K562 (cell line): ENCODE measurements around the gene MIEF1. TPM values are rescaled to one million over a fixed set of nuclear protein-coding genes. Genes with fewer than 3 reads are reported as not detected.

Source experiments
- CHAMP1 ChIP-seq: fragments of 450-650 bp; IDR thresholded peaks from 2 replicates; pipeline ENCODE4 v1.6.1; 2016; ENCODE audit warnings: mild to moderate bottlenecking
- DDX20 ChIP-seq: fragments of 450-650 bp; IDR thresholded peaks from 2 replicates; pipeline ENCODE4 v1.6.1; 2016; ENCODE audit warnings: missing genetic modification characterization, low read depth, mild to moderate bottlenecking, missing compliant biosample characterization, moderate library complexity
- ETS1 ChIP-seq: conservative IDR thresholded peaks from 2 replicates; pipeline ENCODE4 v1.6.1; 2011; ENCODE audit warnings: low read depth, mild to moderate bottlenecking, low read length; ENCODE audit not compliant: control insufficient read depth
- MTA3 ChIP-seq: fragments of 450-650 bp; formaldehyde crosslinking; IDR thresholded peaks from 2 replicates; pipeline ENCODE4 v1.6.1; 2017; ENCODE audit warnings: mild to moderate bottlenecking, borderline replicate concordance
- PCBP2 ChIP-seq: fragments of 200-400 bp; formaldehyde crosslinking; IDR thresholded peaks from 2 replicates; pipeline ENCODE4 v1.6.1; 2018; ENCODE audit warnings: low read length, low read depth, mild to moderate bottlenecking, moderate library complexity; ENCODE audit not compliant: poor library complexity, severe bottlenecking
- POLR2G ChIP-seq: fragments of 200-400 bp; formaldehyde crosslinking; IDR thresholded peaks from 2 replicates; pipeline ENCODE4 v1.6.1; 2017; ENCODE audit warnings: low read depth, mild to moderate bottlenecking, antibody characterized with exemption, low read length, moderate library complexity
- PRMT5 ChIP-seq: sonication (generic); formaldehyde crosslinking; IDR thresholded peaks from 2 replicates; pipeline ENCODE4 v1.5.0; 2020; ENCODE audit warnings: missing genetic modification reagents
- SREBF2 ChIP-seq: sonication (generic); formaldehyde crosslinking; IDR thresholded peaks from 2 replicates; pipeline ENCODE4 v1.4.0; 2020; ENCODE audit warnings: mild to moderate bottlenecking, missing genetic modification reagents
- SRSF7 ChIP-seq: fragments of 200-400 bp; formaldehyde crosslinking; optimal IDR thresholded peaks from 2 replicates; pipeline ENCODE3; 2017; ENCODE audit warnings: mild to moderate bottlenecking, low read depth, low read length
- TEAD2 ChIP-seq: fragments of 450-650 bp; IDR thresholded peaks from 2 replicates; pipeline ENCODE4 v1.6.1; 2016; ENCODE audit warnings: missing genetic modification characterization, control low read depth, missing compliant biosample characterization
- TGIF2 ChIP-seq: sonication (generic); formaldehyde crosslinking; IDR thresholded peaks from 2 replicates; pipeline ENCODE4 v1.8.1; 2022; ENCODE audit warnings: mild to moderate bottlenecking, missing genetic modification reagents, moderate library complexity
- U2AF1 ChIP-seq: fragments of 200-400 bp; formaldehyde crosslinking; optimal IDR thresholded peaks from 2 replicates; pipeline ENCODE3; 2017; ENCODE audit warnings: mild to moderate bottlenecking, low read depth, low read length, moderate library complexity
- XRCC4 ChIP-seq: IDR thresholded peaks from one replicate; pipeline ENCODE4 v1.6.1; 2011; ENCODE audit not compliant: insufficient read depth, insufficient read length; ENCODE audit errors: extremely low read depth
- ZNF23 ChIP-seq: fragments of 250-450 bp; sonication (Bioruptor Pico); IDR thresholded peaks from 2 replicates; pipeline ENCODE4 v1.4.0; 2020; ENCODE audit warnings: mild to moderate bottlenecking
- ZNF274 ChIP-seq: IDR thresholded peaks from 2 replicates; pipeline ENCODE4 v1.6.1; 2011; ENCODE audit warnings: low read depth, mild to moderate bottlenecking, low read length, moderate library complexity, borderline replicate concordance
- ZNF445 ChIP-seq: fragments of 250-450 bp; sonication (Bioruptor Pico); IDR thresholded peaks from 2 replicates; pipeline ENCODE4 v1.4.0; 2020; ENCODE audit warnings: low read depth, mild to moderate bottlenecking, moderate library complexity
- ZNF551 ChIP-seq: fragments of 250-450 bp; sonication (Bioruptor Pico); IDR thresholded peaks from 2 replicates; pipeline ENCODE4 v1.5.0; 2021; ENCODE audit warnings: mild to moderate bottlenecking, moderate library complexity
- ZNF589 ChIP-seq: fragments of 200-800 bp; sonication (Bioruptor generic); IDR thresholded peaks from 2 replicates; pipeline ENCODE4 v1.6.1; 2016; ENCODE audit warnings: low read depth, missing genetic modification characterization, missing compliant biosample characterization
- ZNF778 ChIP-seq: fragments of 450-650 bp; formaldehyde crosslinking; IDR thresholded peaks from 2 replicates; pipeline ENCODE4 v1.4.0; 2020; ENCODE audit warnings: mild to moderate bottlenecking, moderate library complexity
- polyA plus RNA-seq, 8 experiments: library from polyadenylated mRNA; depleted of rRNA in 4 of 8; stranded (reverse) in 5 of 8; unstranded in 3 of 8; fragments of >200 nt; fragmentation: Nextera tagmentation in 2 of 8; fragmentation: Illumina TruSeq in 1 of 8; extraction: Ambion mirVana in 2 of 8; extraction: Trizol in 1 of 8; gene quantifications; 2 replicates each; pipeline versions ENCODE4 v1.2.1 to v1.2.3, GENCODE V29; 2011 to 2014; ENCODE audit warnings: inconsistent platforms in 1 of 8, missing spikeins in 1 of 8
- total RNA-seq, 7 experiments: library from RNA; depleted of rRNA in 6 of 7; stranded (reverse); fragments of >200 nt in 6 of 7; fragmentation: Illumina TruSeq in 2 of 7; extraction: Trizol in 2 of 7; gene quantifications; 2 replicates each; pipeline versions ENCODE4 v1.2.1 to v1.2.3, GENCODE V29; 2011 to 2021; ENCODE audit warnings: low replicate concordance in 1 of 7
- TF ChIP-seq, protein P1 (sequence below): fragments of 250-450 bp; sonication (Bioruptor Pico); IDR thresholded peaks from 2 replicates; pipeline ENCODE4 v1.5.0; 2021; ENCODE audit warnings: mild to moderate bottlenecking, moderate library complexity
- TF ChIP-seq, protein P2 (sequence below): IDR thresholded peaks from 2 replicates; pipeline ENCODE4 v1.6.1; 2016; ENCODE audit warnings: missing genetic modification characterization, missing compliant biosample characterization

The MIEF1 gene
- total and polyA plus RNA-seq, 9 of the 15 experiments (the other 6 are each of a cell fraction or from before 2014, with no cell fraction given), result 10.9 to 51.8 (median 25.5) TPM

DNA sequence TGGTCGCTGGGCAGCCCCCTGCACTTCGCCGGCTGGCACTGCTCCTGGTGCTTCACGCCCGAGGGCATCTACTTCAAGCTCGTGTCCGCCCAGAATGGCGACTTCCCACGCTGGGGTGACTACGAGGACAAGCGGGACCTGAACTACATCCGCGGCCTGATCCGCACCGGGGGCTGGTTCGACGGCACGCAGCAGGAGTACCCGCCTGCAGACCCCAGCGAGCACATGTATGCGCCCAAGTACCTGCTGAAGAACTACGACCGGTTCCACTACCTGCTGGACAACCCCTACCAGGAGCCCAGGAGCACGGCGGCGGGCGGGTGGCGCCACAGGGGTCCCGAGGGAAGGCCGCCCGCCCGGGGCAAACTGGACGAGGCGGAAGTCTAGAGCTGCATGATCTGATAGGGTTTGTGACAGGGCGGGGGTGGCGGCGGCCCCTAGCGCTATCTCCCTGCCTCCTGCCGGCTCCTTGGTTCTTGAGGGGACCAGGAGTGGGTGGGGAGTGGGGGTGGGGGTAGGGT is 13.5 kb upstream of the MIEF1 start (continued):
- TF ChIP-seq ZNF589 (CRISPR knock-in tag) (no peak), CHAMP1 (no peak), DDX20 (no peak), ZNF23 (CRISPR knock-in tag) (no peak), PCBP2 (no peak), TEAD2 (tag) (no peak), POLR2G (peak; percentile 63), TGIF2 (CRISPR knock-in tag) (no peak), SRSF7 (no peak), PRMT5 (no peak), ZNF445 (CRISPR knock-in tag) (no peak), ETS1 (no peak), MTA3 (0 out of 2 replicates have a peak, but pooled peaks have one; percentile 40), ZNF778 (no peak), ZNF551 (CRISPR knock-in tag) (no peak), XRCC4 (no peak), ZNF274 (no peak), U2AF1 (no peak), SREBF2 (CRISPR knock-in tag) (no peak)
- TF ChIP-seq, protein P1, sequence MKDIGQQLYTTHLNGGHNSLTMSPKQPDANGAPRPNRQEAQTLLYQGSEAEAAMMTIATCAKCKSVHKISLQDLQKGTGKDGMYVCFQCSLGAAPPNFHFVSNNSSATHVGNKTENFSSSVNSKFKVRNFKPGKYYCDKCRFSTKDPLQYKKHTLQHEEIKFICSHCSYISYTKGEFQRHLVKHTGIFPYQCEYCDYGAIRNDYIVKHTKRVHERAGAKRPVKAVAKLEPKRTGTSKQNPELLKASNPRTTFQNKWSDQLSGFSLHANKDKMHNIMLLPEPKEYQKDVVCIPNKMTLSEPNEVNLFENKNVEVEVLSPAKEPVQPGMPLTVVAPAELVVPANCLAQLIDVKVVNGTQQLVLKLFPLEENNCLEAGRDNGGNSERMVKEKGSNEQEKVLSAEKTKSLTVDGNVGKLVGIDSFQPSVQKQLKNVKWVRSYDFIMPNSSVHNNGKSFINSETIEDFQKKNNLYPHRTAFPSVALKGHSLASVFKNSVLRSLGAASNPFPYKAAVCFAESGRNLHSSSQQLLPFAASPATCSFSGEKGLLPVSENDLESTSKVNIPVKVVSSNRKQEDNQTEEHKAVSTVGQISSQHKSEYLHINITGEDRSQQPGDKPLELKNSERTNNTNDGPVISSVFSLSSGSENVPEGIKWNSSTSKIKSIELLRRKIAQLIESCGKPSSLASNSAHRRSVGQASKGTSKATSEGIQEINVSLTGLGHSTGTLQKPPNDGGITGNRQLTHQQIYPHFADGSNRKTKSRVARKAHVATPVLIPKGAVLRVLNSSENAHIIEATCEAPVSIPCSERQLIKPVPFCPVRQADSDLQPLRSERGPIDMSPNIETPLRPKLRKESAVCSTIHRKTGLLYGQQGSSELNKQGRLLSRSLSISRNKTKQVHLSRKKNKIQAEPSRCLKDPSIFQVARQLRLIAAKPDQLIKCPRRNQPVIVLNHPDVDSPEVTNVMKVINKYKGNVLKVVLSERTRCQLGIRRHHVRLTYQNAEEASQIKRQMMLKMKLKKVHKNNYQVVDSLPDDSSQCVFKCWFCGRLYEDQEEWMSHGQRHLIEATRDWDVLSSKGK (CRISPR knock-in tag), result no peak
- TF ChIP-seq, protein P2, sequence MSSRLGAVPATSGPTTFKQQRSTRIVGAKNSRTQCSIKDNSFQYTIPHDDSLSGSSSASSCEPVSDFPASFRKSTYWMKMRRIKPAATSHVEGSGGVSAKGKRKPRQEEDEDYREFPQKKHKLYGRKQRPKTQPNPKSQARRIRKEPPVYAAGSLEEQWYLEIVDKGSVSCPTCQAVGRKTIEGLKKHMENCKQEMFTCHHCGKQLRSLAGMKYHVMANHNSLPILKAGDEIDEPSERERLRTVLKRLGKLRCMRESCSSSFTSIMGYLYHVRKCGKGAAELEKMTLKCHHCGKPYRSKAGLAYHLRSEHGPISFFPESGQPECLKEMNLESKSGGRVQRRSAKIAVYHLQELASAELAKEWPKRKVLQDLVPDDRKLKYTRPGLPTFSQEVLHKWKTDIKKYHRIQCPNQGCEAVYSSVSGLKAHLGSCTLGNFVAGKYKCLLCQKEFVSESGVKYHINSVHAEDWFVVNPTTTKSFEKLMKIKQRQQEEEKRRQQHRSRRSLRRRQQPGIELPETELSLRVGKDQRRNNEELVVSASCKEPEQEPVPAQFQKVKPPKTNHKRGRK (tag), result no peak
